Middle frontal gyrus (tissue), 1 donor: Measurements from ENCODE around the gene ZNF273.
"Not testable (repeated sequence)": the region's sequence is repeated elsewhere in the genome, so short reads cannot be mapped to it uniquely, and the experiment has no call there.

Experiments
- DNase-seq: peaks from one replicate; pipeline ENCODE4 v3.0.0-alpha.2; 2015; ENCODE audit warnings: low spot score; ENCODE audit errors: extremely low spot score

ZNF273 gene

DNA sequence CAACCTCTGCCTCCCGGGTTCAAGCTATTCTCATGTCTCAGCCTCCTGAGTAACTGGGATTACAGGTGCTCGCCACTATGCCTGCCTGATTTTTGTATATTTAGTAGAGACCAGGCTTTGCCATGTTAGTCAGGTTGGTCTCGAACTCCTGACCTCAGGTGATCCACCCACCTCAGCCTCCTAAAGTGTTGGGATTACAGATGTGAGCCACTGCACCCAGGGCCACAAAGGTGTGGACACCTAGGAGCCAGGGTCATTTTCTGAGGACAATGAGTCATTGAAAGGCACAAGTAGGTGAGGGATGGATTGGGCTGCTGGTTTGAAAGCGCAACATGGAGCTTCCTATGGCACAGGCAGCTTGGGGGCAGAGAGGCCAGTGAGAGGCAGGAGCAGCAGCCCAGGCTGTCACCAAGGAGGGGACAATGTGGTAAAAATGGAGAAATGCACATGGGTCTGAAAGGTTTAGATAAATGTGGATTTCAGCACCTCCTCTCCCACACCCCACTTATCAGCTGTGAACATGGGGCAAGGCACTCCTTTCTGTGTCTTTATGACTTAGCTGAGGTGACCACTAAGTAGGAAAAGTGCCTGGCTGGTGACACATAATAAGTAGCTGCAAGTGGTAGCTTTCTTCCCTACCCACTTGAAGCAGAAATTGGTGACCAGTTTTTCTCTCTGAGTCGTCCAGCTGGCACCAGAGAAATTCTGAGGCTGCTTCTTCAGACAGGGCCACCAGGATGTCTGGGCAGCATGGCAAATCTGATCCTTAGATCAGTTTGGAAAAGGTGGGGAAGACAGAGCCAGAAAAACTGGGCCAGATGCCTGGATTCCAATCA, 41.8 kb downstream of the ZNF273 start:
- not testable (repeated sequence) for DNase-seq

DNA sequence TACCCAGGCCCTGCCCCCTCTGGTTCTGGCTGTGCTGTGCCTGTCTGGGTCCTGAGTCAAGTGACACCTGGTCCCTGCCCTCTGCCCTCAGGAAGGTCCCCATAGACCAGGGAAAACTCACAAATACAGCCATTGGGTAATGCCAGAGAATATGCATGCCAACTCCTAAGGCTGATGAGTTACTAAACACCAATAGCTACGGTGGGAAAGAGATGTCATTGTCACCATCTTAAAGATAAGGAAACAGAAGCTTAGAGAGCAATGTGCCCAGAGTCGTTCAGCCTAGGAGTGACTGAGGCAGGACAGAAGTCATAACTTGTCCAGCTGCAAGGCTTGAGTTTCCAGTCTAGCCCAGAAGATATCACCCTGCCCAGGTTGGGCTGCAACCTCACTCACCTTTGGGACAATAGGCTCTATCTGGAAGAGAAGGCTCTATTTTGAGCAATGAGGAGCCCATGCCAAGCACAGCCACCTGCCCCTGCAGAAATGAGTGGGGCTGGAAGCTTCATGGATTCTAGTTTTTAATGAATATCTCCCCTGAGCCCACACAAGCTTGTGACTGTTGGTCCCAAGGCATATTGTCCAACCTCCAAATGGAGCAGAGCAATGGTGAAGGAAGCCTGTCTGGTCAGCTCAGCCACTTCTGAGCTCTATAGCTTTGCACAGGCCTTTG, 42.6 kb downstream of the ZNF273 start:
- no peak for DNase-seq

DNA sequence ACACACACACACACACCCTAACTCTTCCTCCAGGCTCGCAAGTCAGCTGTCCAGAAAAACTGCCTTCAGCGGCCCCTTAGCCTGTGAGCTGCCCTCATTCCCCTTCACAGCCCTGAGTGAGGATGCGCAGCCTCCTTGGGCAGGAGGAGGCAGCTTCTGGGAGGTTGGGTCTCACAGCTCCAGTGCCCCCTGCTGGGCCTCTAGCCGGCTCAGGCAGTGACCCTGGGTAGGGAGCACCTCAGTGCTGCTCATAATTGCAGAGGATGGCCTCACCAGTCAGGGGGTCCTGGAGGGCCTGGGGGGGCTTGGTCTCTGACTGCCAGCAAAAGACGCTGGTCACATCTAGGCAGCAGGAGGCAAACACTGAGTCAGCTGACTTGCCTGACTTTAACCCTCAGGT, 43.7 kb downstream of the ZNF273 start:
- DNase-seq: no peak

DNA sequence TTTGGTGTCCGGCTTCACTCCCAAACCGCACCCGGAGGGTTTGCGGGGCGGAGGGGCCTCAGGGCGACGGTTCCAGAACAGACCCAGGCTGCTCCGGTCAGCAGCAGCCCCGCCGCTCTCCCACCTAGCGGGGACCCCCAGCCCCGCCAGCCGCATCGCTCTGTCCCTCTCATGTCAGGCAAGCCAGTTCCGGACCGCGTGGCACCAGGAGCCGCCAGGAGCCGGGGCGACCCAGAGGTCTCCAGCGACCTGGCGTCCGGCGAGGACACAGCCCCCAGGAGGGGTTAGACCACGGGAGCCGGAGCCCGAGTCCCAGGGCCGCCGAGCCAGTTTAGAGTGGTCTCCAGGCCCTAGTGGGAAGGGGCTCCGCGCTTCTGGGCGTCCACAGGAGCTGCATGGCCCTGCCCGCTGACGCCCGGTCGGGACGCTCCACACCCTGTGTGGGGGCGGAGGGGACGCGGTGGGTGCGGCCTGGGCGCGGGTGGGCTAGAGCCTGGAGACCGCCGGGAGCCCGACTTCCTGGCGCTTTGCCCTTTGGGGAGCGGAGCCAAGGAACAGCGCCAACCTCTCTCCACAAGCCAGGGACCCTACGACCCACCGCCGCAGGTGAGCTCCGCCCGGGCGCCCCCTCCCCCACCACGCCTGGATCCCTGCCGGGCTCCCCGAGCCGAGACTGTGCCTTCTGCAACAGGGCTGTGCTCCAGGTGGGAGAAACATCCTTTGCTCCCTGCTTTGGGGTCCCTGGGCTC, 44.4 kb downstream of the ZNF273 start:
- no peak for DNase-seq

DNA sequence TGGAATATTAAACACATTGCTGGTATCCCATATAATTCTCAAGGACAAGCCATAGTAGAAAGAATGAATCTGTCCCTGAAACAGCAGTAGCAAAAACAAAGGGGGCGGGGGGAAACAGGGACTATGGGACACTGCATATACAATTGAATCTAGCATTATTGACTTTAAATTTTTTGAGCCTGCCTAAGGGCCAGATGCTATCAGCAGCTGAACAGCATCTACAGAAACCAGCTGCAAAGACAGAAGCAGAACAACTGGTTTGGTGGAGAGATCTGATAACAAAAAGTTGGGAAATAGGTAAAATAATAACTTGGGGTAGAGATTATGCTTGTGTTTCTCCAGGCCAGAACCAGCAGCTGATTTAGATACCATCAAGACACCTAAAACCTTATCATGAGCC, 45.7 kb downstream of the ZNF273 start:
- not testable (repeated sequence) for DNase-seq

DNA sequence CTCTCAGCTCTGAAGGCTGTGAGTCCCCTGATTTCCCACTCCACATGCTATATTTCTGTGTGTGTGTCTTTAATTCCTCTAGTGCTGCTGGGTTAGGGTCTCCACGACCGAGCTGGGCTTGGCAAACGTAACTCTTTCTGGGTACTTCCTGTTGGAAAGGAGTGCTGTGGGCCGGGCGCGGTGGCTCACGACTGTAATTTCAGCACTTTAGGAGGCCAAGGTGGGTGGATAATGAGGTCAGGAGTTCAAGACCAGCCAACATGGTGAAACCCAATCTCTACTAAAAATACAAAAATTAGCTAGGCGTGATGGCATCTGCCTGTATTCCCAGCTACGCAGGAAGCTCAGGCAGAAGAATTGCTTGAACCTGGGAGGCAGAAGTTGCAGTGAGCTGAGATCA, 47.6 kb downstream of the ZNF273 start:
- DNase-seq: not testable (repeated sequence)

DNA sequence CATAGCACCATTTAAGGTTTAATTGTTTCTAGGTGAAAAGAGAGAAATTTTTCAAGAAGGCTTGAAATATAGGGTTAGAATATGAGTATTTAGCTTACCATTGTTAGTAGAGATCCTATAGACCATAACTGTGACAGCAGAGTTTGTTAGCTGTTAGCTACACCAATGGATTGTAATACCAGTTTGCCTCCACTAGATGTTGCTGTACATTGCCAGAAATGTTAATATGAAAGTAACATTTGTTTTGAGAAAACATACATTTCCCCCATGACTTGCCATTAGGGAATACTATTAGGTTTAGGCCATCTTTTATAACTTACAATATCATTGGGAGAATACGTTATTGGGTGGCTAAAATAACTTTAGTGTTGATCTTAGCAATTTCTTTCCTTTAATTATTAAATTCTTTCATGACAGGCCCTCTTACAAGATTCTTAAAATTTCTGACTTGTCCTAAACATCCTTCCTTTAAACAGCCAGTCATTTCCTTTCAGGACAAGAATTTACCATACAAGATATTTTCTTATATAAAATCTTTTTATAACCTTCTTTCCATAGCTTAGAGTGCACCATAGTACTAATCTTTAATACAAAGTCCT, 48.3 kb downstream of the ZNF273 start:
- DNase-seq: peak; percentile 41

DNA sequence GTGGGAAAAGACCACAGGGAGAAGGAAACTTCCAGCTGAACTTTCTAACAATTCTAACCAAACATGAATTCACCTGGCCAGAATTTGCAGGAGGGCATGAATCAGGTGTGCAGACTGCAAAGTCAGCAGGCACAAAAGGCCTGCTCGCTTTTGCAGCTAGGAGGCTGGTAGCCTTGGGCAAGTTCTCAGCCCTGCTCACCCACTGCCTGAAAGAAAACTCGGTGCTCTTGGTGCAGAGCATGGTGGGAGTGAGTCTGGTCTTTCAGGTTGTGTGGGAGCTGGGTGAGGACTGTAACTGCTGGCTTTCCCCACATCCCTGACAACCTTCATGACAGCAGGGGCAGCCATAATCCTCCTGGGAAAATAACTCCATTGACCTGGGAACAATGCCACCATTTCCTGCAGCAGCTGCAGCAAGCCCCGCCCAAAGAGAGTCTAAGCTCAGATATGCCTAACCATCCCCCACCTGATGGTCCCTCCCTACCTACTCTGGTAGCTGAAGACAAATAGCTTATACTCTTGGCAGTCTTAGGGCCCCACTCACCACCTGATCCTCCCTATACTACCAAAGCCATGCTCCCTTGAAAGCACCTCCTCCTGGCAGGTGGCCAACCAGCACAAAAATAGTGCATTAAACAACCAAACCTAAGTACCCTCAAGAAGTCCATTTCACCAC, 56.1 kb downstream of the ZNF273 start:
- DNase-seq: no peak

DNA sequence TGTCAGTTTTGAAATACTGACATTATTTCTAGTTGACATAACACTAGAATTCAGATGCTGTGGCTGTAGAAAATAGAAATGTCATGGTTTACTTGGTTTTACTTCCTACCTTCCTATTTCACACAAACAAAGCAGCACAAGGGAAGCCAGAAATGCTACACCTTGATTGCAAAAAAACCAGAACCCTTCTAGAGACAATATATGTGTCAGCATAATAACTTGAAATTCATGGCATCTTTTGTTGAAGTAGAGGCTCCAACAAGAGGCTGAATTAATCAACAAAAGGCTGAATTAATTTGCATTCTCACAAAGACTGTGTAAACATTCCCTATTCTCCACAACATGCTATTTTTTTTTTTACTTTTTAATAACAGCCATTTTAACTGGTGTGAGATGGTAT, 62.5 kb downstream of the ZNF273 start:
- no peak for DNase-seq

DNA sequence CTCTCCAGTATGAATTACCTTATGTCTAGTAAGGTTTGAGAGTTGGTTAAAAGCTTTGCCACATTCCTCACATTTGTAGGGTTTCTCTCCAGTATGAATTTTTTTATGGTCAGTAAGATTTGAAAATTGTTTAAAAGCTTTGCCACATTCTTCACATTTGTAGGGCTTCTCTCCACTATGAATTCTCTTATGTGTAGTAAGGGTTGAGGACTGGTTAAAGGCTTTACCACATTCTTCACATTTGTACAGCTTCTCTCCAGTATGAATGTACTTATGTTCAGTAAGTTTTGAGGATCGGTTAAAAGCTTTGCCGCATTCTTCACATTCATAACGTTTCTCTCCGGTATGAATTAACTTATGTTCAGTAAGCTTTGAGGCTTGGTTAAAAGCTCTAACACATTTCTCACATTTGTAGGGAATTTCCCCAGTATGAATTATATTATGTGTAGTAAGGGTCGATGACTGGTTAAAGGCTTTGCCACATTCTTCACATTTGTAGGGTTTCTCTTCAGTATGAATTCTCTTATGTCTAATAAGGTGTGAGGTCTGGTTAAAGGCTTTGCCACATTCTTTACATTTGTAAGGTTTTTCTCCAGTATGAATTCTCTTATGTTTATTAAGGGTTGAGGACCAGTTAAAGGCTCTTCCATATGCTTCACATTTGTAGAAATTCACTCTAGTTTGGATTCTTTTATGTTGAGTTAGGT, 75.6 kb downstream of the ZNF273 start:
- no peak for DNase-seq
